ENCODE data around the gene TMEM258.

DNA sequence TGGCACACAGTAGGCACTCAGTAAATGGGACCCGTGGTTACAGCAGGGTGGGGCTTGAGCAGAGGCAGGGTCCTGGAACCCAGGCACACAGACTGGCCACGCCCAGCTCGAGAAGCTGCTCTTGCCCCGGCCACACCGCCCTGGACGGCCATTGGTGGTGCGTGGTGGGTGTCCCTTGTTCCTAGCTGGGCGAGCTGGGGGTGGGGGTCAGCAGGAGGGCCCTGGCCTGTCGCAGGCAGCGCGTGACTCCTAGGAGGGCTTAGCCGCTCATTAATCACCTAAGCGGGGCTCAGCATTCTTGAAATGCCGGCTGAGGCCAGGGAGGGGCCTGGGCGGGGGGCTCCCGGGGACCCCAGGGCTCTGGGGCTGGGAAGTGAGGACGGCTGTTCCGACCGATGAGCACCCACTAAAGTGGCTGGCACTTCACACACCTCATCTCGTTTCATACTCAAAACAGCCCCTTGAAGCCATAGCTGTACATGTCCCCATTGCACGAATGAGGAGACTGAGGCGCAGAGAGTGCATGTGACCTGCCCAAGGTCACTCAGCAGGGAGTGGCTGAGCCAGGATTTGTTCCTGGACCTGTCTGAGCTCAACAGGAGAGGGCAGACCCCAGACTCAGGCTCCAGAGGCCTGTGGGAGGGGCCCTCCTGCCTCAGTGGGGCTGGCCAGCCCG lies 28.3 kb downstream of the TMEM258 start:
- no peak for TF ChIP-seq POLR2AphosphoS5 (IDR thresholded peaks at IDR 0.05; ENCODE audit: low read depth, low read length)
- TF ChIP-seq, protein P1, sequence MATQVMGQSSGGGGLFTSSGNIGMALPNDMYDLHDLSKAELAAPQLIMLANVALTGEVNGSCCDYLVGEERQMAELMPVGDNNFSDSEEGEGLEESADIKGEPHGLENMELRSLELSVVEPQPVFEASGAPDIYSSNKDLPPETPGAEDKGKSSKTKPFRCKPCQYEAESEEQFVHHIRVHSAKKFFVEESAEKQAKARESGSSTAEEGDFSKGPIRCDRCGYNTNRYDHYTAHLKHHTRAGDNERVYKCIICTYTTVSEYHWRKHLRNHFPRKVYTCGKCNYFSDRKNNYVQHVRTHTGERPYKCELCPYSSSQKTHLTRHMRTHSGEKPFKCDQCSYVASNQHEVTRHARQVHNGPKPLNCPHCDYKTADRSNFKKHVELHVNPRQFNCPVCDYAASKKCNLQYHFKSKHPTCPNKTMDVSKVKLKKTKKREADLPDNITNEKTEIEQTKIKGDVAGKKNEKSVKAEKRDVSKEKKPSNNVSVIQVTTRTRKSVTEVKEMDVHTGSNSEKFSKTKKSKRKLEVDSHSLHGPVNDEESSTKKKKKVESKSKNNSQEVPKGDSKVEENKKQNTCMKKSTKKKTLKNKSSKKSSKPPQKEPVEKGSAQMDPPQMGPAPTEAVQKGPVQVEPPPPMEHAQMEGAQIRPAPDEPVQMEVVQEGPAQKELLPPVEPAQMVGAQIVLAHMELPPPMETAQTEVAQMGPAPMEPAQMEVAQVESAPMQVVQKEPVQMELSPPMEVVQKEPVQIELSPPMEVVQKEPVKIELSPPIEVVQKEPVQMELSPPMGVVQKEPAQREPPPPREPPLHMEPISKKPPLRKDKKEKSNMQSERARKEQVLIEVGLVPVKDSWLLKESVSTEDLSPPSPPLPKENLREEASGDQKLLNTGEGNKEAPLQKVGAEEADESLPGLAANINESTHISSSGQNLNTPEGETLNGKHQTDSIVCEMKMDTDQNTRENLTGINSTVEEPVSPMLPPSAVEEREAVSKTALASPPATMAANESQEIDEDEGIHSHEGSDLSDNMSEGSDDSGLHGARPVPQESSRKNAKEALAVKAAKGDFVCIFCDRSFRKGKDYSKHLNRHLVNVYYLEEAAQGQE (IDR thresholded peaks at IDR 0.05; ENCODE audit: insufficient read depth in 1 of 2, low read depth in 2 of 2, low read length in 2 of 2): no peak
- no peak for TF ChIP-seq TAF1 (IDR thresholded peaks at IDR 0.05; ENCODE audit: borderline replicate concordance, insufficient read depth, low read length)
- TF ChIP-seq FOXP2 (optimal IDR thresholded peaks at IDR 0.05; ENCODE audit: borderline replicate concordance, extremely low read depth, extremely low read length, insufficient read depth): no peak
- no peak for TF ChIP-seq SIN3A (IDR thresholded peaks at IDR 0.05; ENCODE audit: borderline replicate concordance, insufficient read depth, low read length)

Measured in PFSK-1 (cell line).